TTC549 (cell line): Measurements from ENCODE around the gene CDC42SE2.
"Not testable (repeated sequence)": the region's sequence is repeated elsewhere in the genome, so short reads cannot be mapped to it uniquely, and the experiment has no call there.

Experiments
- FAIRE-seq: peaks from 2 replicates; lab custom pipeline; 2012; peaks lifted over from hg19 to GRCh38; lab: Jason Lieb, UNC

The CDC42SE2 gene

GRCh38 chr5:131389869-131390265 lies 126.0 kb downstream of the CDC42SE2 start:
- no peak for FAIRE-seq

- no peak for FAIRE-seq
Measured at GRCh38 chr5:131392466-131393095, 128.7 kb downstream of the CDC42SE2 start.

GRCh38 chr5:131393498-131393968 lies 129.7 kb downstream of the CDC42SE2 start:
- FAIRE-seq = no peak

GRCh38 chr5:131394128-131394527 lies 130.3 kb downstream of the CDC42SE2 start:
- no peak for FAIRE-seq

GRCh38 chr5:131396015-131396414 lies 132.2 kb downstream of the CDC42SE2 start:
- no peak for FAIRE-seq

- FAIRE-seq = no peak
Measured at GRCh38 chr5:131396630-131397273, 132.9 kb downstream of the CDC42SE2 start.

GRCh38 chr5:131399007-131399406 lies 135.2 kb downstream of the CDC42SE2 start:
- not testable (repeated sequence) for FAIRE-seq

GRCh38 chr5:131400585-131400984 lies 136.7 kb downstream of the CDC42SE2 start:
- FAIRE-seq = no peak

GRCh38 chr5:131405674-131406073 lies 141.8 kb downstream of the CDC42SE2 start:
- FAIRE-seq = no peak

- FAIRE-seq = no peak
Measured at GRCh38 chr5:131406076-131406475, 142.2 kb downstream of the CDC42SE2 start.

- FAIRE-seq = no peak
Measured at GRCh38 chr5:131406975-131407638, 143.3 kb downstream of the CDC42SE2 start.

GRCh38 chr5:131413605-131414559 lies 150.0 kb downstream of the CDC42SE2 start:
- FAIRE-seq = no peak

- FAIRE-seq = no peak
Measured at GRCh38 chr5:131416729-131417128, 152.9 kb downstream of the CDC42SE2 start.

GRCh38 chr5:131417240-131417869 lies 153.5 kb downstream of the CDC42SE2 start:
- peak; percentile 84 for FAIRE-seq

- peak; percentile 78 for FAIRE-seq
Measured at GRCh38 chr5:131418846-131419245, 155.0 kb downstream of the CDC42SE2 start.

- no peak for FAIRE-seq
Measured at GRCh38 chr5:131419877-131420276, 156.0 kb downstream of the CDC42SE2 start.

- peak; percentile 15 for FAIRE-seq
Measured at GRCh38 chr5:131423056-131423455, 159.2 kb downstream of the CDC42SE2 start.

GRCh38 chr5:131426011-131426410 lies 162.2 kb downstream of the CDC42SE2 start:
- no peak for FAIRE-seq

GRCh38 chr5:131430794-131431193 lies 166.9 kb downstream of the CDC42SE2 start:
- no peak for FAIRE-seq

- FAIRE-seq = no peak
Measured at GRCh38 chr5:131431794-131432193, 167.9 kb downstream of the CDC42SE2 start.

GRCh38 chr5:131433109-131433508 lies 169.3 kb downstream of the CDC42SE2 start:
- FAIRE-seq = no peak

- no peak for FAIRE-seq
Measured at GRCh38 chr5:131436081-131436480, 172.2 kb downstream of the CDC42SE2 start.
